ENCODE measurements around the gene ZBTB22. TPM values are rescaled to one million over a fixed set of nuclear protein-coding genes. Genes with fewer than 3 reads are reported as not detected.
"Not testable (repeated sequence)": the region's sequence is repeated elsewhere in the genome, so short reads cannot be mapped to it uniquely, and the experiment has no call there.

The ZBTB22 gene
- total RNA-seq, 2 experiments from 2014 or later: 11.0 to 12.1 TPM

DNA sequence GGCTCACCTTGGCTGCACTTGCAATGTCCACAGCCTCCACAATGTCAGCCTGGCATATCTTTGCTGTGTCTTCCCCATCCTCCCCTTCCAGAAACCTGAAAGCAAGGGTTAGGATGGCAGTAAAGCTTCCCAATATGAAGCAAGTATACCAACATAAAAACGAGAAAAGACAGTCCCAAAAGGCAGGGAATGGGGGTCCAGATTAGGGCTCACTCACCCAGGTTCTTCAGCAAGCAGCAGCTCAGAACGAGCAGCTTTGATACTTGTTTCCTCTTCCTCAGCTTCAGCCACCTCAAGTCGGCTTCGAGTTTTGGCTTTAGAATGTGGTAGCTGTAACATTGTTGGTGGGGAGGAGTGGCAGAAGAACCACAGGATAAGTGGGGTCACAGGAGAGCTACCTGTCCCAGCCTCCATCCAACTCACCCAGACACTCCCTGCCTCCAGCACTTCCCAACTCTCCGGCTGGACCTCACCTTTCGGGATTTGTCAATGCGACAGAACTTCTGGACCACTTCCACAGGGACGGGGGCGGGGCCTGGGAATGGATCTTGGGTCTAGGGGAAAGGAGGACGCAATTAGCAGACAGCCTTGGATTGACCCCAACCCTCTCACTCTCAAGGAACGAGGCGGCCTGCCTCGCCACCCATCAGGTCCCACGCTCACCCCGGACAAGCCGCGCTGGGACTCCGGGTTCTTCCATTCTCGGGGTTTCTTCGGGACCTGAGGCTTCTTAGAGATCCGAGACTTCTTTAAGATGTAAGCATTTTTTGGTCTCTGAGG, 29.2 kb downstream of the ZBTB22 start:
- Mint-ChIP-seq H3K27me3 (no peaks in the 10 kb centered on the region), H3K4me1 (ENCODE audit: low read depth) (peaks cover 41% of the 10 kb centered on the region), H3K9me3 (no peaks in the 10 kb centered on the region), H3K4me3 (peak overlapping the region; percentile 98), H3K36me3 (peaks cover 27% of the 10 kb centered on the region), H3K27ac (peak overlapping the region; percentile 80)
- no peak for DNase-seq
- POLR2A ChIA-PET: interaction anchor here (0.7 to 3.7 kb wide), 7 partner anchors 10 to 317 kb away, joined by 3 to 40 read pairs (median 12); partner anchors contain the start of genes B3GALT4, RGL2, RPS18 and TAPBP
- CTCF ChIA-PET: interaction anchor here (0.9 to 4.9 kb wide), 5 partner anchors 11 to 102 kb away, joined by 3 to 37 read pairs (median 6); partner anchors contain the start of genes B3GALT4 and RGL2
- intact Hi-C loops (cut with micrococcal nuclease): no loop called here

DNA sequence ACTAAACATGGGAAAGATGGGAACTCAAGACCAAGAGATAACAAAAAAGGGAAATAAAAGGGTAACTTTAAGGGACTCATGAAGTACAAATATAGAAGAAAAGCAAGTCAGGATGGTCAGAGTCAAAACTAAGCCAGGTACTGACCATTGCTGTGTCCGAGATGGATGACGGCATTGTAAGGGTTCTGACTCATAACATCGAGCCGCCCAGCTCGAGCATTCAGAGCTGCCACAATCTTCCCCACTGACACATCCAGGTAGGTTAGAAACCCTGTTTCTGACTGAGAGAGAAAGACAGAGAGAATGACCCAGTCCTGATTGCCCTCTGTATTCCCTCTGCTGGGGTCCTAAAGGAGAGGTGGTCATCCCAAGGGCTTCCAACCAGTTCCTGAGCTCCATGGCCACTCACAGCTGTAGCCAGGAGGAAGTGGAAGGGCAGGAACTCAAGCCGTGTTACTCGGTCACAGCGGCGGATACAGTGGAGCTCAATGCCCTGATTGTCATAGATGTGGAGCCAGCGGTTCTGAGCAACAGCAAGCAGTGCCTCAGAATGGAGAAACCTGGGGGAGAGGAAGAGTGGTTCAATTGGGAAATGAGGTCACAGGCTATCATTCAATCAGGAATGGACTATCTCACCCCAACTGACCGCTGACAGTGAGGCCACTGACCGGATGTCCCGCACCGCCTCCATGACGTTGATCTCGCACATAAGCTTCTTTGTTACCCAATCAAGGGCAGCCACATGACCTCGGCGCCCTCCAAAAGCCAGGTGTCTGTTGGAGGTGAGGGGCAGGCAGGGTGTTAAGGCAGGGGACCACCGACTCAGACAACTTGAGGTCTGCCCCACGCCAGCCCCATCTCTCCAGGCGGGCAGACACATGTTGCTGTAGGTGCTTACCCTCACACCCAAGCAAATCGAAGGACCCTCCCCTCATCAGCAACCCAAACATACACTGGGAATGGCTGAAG, 30.3 kb downstream of the ZBTB22 start:
- peak overlapping the region; percentile 98 for H3K4me3 Mint-ChIP-seq
- peaks cover 41% of the 10 kb centered on the region for H3K4me1 Mint-ChIP-seq (ENCODE audit: low read depth)
- no peak for DNase-seq
- CTCF ChIA-PET: interaction anchor here (0.6 to 4.9 kb wide), 5 partner anchors 10 to 343 kb away, joined by 3 to 37 read pairs (median 4); partner anchors contain the start of genes B3GALT4 and RGL2
- peak overlapping the region; percentile 11 for H3K27ac Mint-ChIP-seq
- intact Hi-C loops (cut with micrococcal nuclease): no loop called here
- POLR2A ChIA-PET: interaction anchor here (0.6 to 1.0 kb wide), 3 partner anchors 9 to 310 kb away, joined by 3 read pairs; partner anchors contain the start of gene B3GALT4
- no peaks in the 10 kb centered on the region for H3K27me3 Mint-ChIP-seq
- no peaks in the 10 kb centered on the region for H3K9me3 Mint-ChIP-seq
- H3K36me3 Mint-ChIP-seq: peaks cover 24% of the 10 kb centered on the region

DNA sequence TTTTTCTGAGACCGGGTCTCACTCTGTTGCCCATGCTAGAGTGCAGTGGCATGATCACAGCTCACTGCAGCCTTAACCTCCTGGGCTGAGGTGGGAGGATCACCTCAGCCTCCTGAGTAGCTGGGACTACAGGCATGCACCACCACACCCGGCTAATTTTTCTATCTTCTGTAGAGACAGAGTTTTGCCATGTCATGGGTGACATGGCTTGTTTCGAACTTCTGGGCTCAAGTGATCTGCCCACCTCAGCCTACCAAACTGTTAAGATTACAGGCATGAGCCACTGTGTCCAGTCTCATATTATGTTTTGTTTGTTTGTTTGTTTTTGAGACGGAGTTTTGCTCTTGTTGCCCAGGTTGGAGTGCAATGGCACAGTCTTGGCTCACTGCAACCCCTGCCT, 32.3 kb downstream of the ZBTB22 start:
- H3K4me1 Mint-ChIP-seq (ENCODE audit: low read depth): peaks cover 28% of the 10 kb centered on the region
- POLR2A ChIA-PET: not testable (repeated sequence)

DNA sequence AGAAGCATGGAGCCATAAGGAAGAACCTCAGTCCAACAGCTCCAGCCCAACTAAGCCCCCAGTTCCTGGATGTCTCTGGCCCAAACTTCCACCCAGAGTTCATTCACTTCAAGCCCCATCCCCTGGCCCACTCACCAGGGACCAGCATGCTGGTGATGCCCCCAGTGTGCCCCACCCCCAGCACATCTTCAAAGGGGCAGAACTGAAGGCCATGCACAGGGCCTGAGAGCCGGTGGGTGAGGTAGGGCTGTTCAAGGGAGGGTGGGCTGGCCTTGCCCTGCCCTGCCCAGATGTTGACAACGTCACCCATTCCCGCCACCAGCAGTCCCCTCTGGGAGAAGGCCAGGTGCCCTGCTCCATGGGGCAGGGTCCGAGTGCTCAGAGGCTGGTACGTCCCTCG, 37.0 kb downstream of the ZBTB22 start:
- no peaks in the 10 kb centered on the region for H3K27me3 Mint-ChIP-seq
- no peaks in the 10 kb centered on the region for H3K9me3 Mint-ChIP-seq
- peak overlapping the region; percentile 59 for H3K27ac Mint-ChIP-seq
- H3K4me3 Mint-ChIP-seq: no peak overlapping the region
- DNase-seq: no peak
- intact Hi-C loops (cut with micrococcal nuclease): no loop called here
- H3K4me1 Mint-ChIP-seq (ENCODE audit: low read depth): peaks cover 23% of the 10 kb centered on the region
- peaks cover 18% of the 10 kb centered on the region for H3K36me3 Mint-ChIP-seq
- ChIA-PET CTCF (interaction anchor here (0.8 kb wide), 2 partner anchors 19 to 21 kb away, joined by 3 to 4 read pairs; no protein-coding TSS in a partner anchor), POLR2A (no interaction called here)

More for the DNA sequence above, 32.3 kb downstream of the ZBTB22 start:
- DNase-seq; CTCF ChIA-PET; H3K4me3 Mint-ChIP-seq; H3K27ac Mint-ChIP-seq; H3K9me3 Mint-ChIP-seq; intact Hi-C loops (cut with micrococcal nuclease); H3K27me3 Mint-ChIP-seq: not testable (repeated sequence)
- peaks cover 21% of the 10 kb centered on the region for H3K36me3 Mint-ChIP-seq

DNA sequence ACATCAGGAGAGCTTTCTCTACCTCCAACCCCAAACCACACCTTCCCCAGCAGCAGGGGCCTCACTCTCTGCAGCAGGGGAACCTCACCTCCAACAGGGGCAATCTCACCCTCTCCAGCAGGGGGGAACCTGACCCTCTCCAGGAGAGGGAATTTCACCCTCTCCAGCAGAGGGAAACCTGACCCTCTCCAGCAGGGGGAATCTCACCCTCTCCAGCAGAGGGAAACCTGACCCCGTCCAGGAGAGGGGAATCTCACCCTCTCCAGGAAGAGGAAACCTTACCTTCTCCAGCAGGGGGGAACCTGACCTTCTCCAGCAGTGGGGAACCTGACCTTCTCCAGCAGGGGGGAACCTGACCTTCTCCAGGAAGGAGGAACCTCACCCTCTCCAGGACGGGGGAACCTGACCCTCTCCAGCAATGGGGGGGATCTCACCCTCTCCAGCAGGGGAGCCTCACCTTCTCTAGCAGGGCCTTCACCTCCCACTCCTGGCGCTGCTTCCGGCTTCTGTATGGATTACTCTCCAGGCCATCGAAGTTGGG, 37.5 kb downstream of the ZBTB22 start:
- H3K36me3 Mint-ChIP-seq: peaks cover 23% of the 10 kb centered on the region
- no peak overlapping the region for H3K27ac Mint-ChIP-seq
- ChIA-PET CTCF (no interaction called here), POLR2A (no interaction called here)
- H3K9me3 Mint-ChIP-seq: no peaks in the 10 kb centered on the region
- DNase-seq: no peak
- peaks cover 28% of the 10 kb centered on the region for H3K4me1 Mint-ChIP-seq (ENCODE audit: low read depth)
- H3K27me3 Mint-ChIP-seq: no peaks in the 10 kb centered on the region
- intact Hi-C loops (cut with micrococcal nuclease): loop anchor here (10.0 kb wide), 1 partner anchor 295 kb away; no protein-coding TSS in a partner anchor
- H3K4me3 Mint-ChIP-seq: no peak overlapping the region

DNA sequence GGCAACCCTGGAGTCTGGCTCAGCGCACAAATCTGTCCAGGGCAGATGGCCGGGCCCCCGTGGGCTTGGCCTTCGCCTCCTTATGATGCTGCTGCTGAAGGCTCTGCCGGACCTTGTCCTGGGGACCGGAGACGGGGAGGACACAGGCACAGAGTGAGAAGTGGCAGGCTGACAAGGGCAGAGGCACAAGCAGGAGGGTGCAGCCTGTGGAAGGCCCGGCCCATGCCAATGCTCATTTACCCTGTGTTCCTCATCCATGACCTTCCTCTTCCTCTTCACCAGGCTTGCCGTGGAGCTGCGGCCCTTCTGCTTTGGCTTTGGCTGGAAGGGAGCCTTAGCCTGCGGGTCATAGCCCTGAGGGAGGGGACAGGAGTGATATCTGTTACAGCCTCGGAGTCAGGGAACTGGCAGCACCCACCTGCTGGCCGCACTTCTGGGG, 38.3 kb downstream of the ZBTB22 start:
- H3K9me3 Mint-ChIP-seq: no peaks in the 10 kb centered on the region
- H3K27me3 Mint-ChIP-seq: no peaks in the 10 kb centered on the region
- no peak overlapping the region for H3K27ac Mint-ChIP-seq
- H3K4me1 Mint-ChIP-seq (ENCODE audit: low read depth): peaks cover 35% of the 10 kb centered on the region
- POLR2A ChIA-PET: interaction anchor here (4.9 kb wide), 1 partner anchor 10 kb away, joined by 40 read pairs; the partner anchor contains the start of genes PFDN6 and WDR46
- DNase-seq: no peak
- H3K36me3 Mint-ChIP-seq: peaks cover 29% of the 10 kb centered on the region
- intact Hi-C loops (cut with micrococcal nuclease): loop anchor here (10.0 kb wide), 1 partner anchor 296 kb away; no protein-coding TSS in a partner anchor
- CTCF ChIA-PET: interaction anchor here (3.0 to 3.4 kb wide), 2 partner anchors 18 to 31 kb away, joined by 9 to 31 read pairs; partner anchors contain the start of gene RGL2
- no peak overlapping the region for H3K4me3 Mint-ChIP-seq

DNA sequence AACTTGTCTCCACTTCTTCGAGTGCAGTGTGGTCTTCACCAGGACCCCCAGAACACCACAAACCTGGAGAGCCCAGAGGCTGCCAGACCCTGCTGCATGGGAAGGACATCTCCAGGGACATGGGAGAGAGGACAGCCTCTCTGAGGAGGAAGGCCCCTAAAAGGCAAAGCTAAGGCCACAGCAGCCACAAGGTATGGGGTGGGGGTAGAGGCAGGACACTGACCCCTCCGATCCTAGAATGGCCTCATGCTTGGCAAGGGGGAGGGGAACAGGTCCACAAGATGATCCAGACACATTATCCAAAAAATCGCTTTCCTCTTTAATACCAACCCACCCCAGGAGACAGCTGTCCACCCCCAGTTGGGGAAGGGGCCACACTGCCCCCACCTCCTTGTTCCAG, 38.7 kb downstream of the ZBTB22 start:
- POLR2A ChIA-PET: interaction anchor here (1.2 to 4.9 kb wide), 4 partner anchors 8 to 440 kb away, joined by 3 to 40 read pairs (median 14); partner anchors contain the start of genes PFDN6, RGL2, TAP2 and WDR46
- Mint-ChIP-seq H3K4me1 (ENCODE audit: low read depth) (peaks cover 37% of the 10 kb centered on the region), H3K9me3 (no peaks in the 10 kb centered on the region), H3K27ac (peak overlapping the region; percentile 62), H3K36me3 (peaks cover 34% of the 10 kb centered on the region), H3K27me3 (no peaks in the 10 kb centered on the region), H3K4me3 (no peak overlapping the region)
- CTCF ChIA-PET: interaction anchor here (1.6 to 3.4 kb wide), 4 partner anchors 10 to 156 kb away, joined by 3 to 37 read pairs (median 20); partner anchors contain the start of genes PFDN6, RGL2 and WDR46
- intact Hi-C loops (cut with micrococcal nuclease): loop anchor here (10.0 kb wide), 1 partner anchor 296 kb away; no protein-coding TSS in a partner anchor
- no peak for DNase-seq

DNA sequence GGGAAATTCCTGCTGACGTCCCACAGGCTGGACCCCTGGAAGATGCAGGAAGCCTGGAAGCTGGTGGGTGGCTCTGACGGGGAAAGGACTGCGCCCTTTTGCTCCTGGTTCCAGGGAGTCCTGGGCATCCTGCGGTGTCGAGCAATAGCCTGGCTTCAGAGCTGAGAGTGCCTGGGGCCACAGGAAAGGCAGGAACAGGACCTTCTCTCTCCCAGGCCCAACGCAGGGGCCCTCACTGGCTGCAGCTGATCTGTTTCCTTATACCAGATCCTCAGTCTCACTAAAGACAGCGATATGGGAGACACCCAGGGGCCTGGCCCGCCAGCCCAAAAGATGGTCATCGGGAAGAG, 39.2 kb downstream of the ZBTB22 start:
- no peaks in the 10 kb centered on the region for H3K27me3 Mint-ChIP-seq
- intact Hi-C loops (cut with micrococcal nuclease): loop anchor here (10.0 kb wide), 1 partner anchor 296 kb away; no protein-coding TSS in a partner anchor
- peak overlapping the region; percentile 62 for H3K27ac Mint-ChIP-seq
- ChIA-PET CTCF (interaction anchor here (1.6 to 3.4 kb wide), 5 partner anchors 11 to 155 kb away, joined by 3 to 37 read pairs (median 17); partner anchors contain the start of genes PFDN6, RGL2 and WDR46), POLR2A (interaction anchor here (1.2 to 4.9 kb wide), 4 partner anchors 9 to 440 kb away, joined by 3 to 40 read pairs (median 14); partner anchors contain the start of genes PFDN6, RGL2, TAP2 and WDR46)
- peaks cover 37% of the 10 kb centered on the region for H3K4me1 Mint-ChIP-seq (ENCODE audit: low read depth)
- H3K36me3 Mint-ChIP-seq: peaks cover 38% of the 10 kb centered on the region
- H3K9me3 Mint-ChIP-seq: no peaks in the 10 kb centered on the region
- DNase-seq: no peak
- peak overlapping the region; percentile 12 for H3K4me3 Mint-ChIP-seq

DNA sequence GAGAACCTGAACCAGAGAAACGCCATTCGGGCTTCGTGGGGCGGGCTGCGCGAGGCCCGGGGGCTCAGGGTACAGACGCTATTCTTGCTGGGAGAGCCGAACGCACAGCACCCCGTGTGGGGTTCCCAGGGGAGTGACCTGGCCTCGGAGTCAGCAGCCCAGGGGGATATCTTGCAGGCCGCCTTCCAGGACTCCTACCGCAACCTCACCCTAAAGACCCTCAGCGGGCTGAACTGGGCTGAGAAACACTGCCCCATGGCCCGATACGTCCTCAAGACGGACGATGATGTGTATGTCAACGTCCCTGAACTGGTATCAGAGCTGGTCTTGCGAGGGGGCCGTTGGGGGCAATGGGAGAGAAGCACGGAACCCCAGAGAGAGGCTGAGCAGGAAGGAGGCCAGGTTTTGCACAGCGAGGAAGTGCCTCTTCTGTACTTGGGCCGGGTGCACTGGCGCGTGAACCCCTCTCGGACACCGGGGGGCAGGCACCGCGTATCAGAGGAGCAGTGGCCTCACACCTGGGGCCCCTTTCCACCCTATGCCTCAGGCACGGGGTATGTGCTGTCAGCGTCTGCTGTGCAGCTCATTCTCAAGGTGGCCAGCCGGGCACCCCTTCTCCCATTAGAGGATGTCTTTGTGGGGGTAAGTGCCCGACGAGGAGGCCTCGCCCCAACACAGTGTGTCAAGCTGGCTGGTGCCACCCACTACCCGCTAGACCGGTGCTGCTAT, 39.7 kb downstream of the ZBTB22 start:
- Mint-ChIP-seq H3K36me3 (peaks cover 42% of the 10 kb centered on the region), H3K4me3 (peak overlapping the region; percentile 81), H3K27me3 (no peaks in the 10 kb centered on the region), H3K27ac (peak overlapping the region; percentile 92), H3K9me3 (no peaks in the 10 kb centered on the region), H3K4me1 (ENCODE audit: low read depth) (peaks cover 37% of the 10 kb centered on the region)
- POLR2A ChIA-PET: interaction anchor here (0.5 to 4.9 kb wide), 19 partner anchors 9 to 439 kb away, joined by 3 to 40 read pairs (median 5); partner anchors contain the start of genes HSD17B8, PFDN6, RGL2 and TAP2
- peak; percentile 50 for DNase-seq
- CTCF ChIA-PET: interaction anchor here (0.6 to 3.4 kb wide), 15 partner anchors 11 to 1085 kb away, joined by 3 to 37 read pairs (median 5); partner anchors contain the start of genes PFDN6, RGL2, WDR46 and ZBTB22
- intact Hi-C loops (cut with micrococcal nuclease): loop anchor here (1.0 to 10.0 kb wide), 3 partner anchors 11 to 297 kb away; partner anchors contain the start of genes PFDN6 and WDR46
